DND-41 (cell line): ENCODE data around the gene NGLY1.
A peak's percentile ranks its signal among the peaks of the same experiment; 100 is the strongest.

Experiments
- ATAC-seq: fragments of 200-7000 bp; cut with Tn5 transposase; 3 replicates; pipeline ENCODE4 v1.9.1; 2021; ENCODE audit warnings: low read depth; ENCODE audit not compliant: insufficient read depth
- DNase-seq: peaks from one replicate; pipeline ENCODE4 v3.0.0-alpha.2; 2020
- H2AFZ ChIP-seq: 2 replicates; pipeline ENCODE4 v1.6.0; 2012; ENCODE audit warnings: low read depth, low read length
- H3K27ac ChIP-seq: 2 replicates; pipeline ENCODE4 v1.5.1; 2012; ENCODE audit warnings: low read length, inconsistent platforms
- H3K27me3 ChIP-seq: fragments of 200-600 bp; sonication (generic); 2 replicates; pipeline ENCODE4 v1.6.0; 2012; ENCODE audit warnings: low read length, mild to moderate bottlenecking, inconsistent platforms; ENCODE audit not compliant: insufficient read depth, poor library complexity
- H3K36me3 ChIP-seq: 2 replicates; pipeline ENCODE4 v1.5.1; 2012; ENCODE audit warnings: low read length, inconsistent platforms; ENCODE audit not compliant: insufficient read depth
- H3K4me1 ChIP-seq: 2 replicates; pipeline ENCODE4 v1.5.1; 2012; ENCODE audit warnings: mild to moderate bottlenecking, low read length; ENCODE audit not compliant: insufficient read depth
- H3K4me2 ChIP-seq: 2 replicates; pipeline ENCODE4 v1.6.0; 2012; ENCODE audit warnings: mild to moderate bottlenecking, moderate library complexity, low read length, inconsistent platforms; ENCODE audit not compliant: insufficient read depth
- H3K4me3 ChIP-seq, 2 experiments: fragments of 200-600 bp in 1 of 2; shearing (Covaris generic) in 1 of 2; 2 replicates each; pipeline ENCODE4 v1.5.1; 2012 to 2016; ENCODE audit warnings: inconsistent platforms in 2 of 2, low read length in 2 of 2, mild to moderate bottlenecking in 2 of 2, low read depth in 1 of 2, moderate library complexity in 1 of 2
- H3K79me2 ChIP-seq: 2 replicates; pipeline ENCODE4 v1.6.0; 2012; ENCODE audit warnings: low read length, inconsistent platforms; ENCODE audit not compliant: insufficient read depth
- H3K9ac ChIP-seq: 2 replicates; pipeline ENCODE4 v1.6.0; 2012; ENCODE audit warnings: low read depth, mild to moderate bottlenecking, inconsistent platforms, low read length, moderate library complexity
- H3K9me3 ChIP-seq: 2 replicates; pipeline ENCODE4 v1.5.1; 2012; ENCODE audit warnings: low read length, moderate library complexity, mild to moderate bottlenecking, inconsistent platforms; ENCODE audit not compliant: insufficient read depth, severe bottlenecking
- H4K20me1 ChIP-seq: 2 replicates; pipeline ENCODE4 v1.6.0; 2012; ENCODE audit warnings: low read length; ENCODE audit not compliant: insufficient read depth
- EZH2 ChIP-seq: IDR thresholded peaks from 3 replicates; pipeline ENCODE4 v1.6.1; 2012; ENCODE audit warnings: borderline replicate concordance, low read depth, mild to moderate bottlenecking, moderate library complexity, low read length, inconsistent platforms; ENCODE audit not compliant: severe bottlenecking
- TF ChIP-seq, protein P1 (sequence below): IDR thresholded peaks from 2 replicates; pipeline ENCODE4 v1.5.1; 2012; ENCODE audit warnings: borderline replicate concordance, low read length, moderate library complexity, mild to moderate bottlenecking; ENCODE audit not compliant: poor library complexity, severe bottlenecking; ENCODE audit errors: extremely low read depth

Gene NGLY1

GRCh38 chr3:25789209-25789595 is 6.0 kb upstream of the NGLY1 start:
- Histone ChIP-seq H3K9ac (peak overlapping the region; percentile 82), H3K9me3 (no peaks in the 10 kb centered on the region), H2AFZ (peak overlapping the region; percentile 90), H3K79me2 (peaks cover 39% of the 10 kb centered on the region), H3K4me3 (peak overlapping the region; percentile 72 to 89; a peak in 3 of 4 replicates), H3K4me2 (peak overlapping the region; percentile 87), H4K20me1 (no peaks in the 10 kb centered on the region), H3K27ac (peak overlapping the region; percentile 92), H3K27me3 (no peaks in the 10 kb centered on the region), H3K4me1 (peaks cover 50% of the 10 kb centered on the region), H3K36me3 (peaks cover 16% of the 10 kb centered on the region)
- no peak for ATAC-seq
- DNase-seq: no peak
- no peak for TF ChIP-seq EZH2
- TF ChIP-seq, protein P1, sequence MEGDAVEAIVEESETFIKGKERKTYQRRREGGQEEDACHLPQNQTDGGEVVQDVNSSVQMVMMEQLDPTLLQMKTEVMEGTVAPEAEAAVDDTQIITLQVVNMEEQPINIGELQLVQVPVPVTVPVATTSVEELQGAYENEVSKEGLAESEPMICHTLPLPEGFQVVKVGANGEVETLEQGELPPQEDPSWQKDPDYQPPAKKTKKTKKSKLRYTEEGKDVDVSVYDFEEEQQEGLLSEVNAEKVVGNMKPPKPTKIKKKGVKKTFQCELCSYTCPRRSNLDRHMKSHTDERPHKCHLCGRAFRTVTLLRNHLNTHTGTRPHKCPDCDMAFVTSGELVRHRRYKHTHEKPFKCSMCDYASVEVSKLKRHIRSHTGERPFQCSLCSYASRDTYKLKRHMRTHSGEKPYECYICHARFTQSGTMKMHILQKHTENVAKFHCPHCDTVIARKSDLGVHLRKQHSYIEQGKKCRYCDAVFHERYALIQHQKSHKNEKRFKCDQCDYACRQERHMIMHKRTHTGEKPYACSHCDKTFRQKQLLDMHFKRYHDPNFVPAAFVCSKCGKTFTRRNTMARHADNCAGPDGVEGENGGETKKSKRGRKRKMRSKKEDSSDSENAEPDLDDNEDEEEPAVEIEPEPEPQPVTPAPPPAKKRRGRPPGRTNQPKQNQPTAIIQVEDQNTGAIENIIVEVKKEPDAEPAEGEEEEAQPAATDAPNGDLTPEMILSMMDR: no peak

GRCh38 chr3:25787689-25788088 is 4.4 kb upstream of the NGLY1 start:
- ATAC-seq (no peak), DNase-seq (no peak)
- no peak for TF ChIP-seq EZH2
- TF ChIP-seq, protein P1: no peak
- Histone ChIP-seq H3K4me2 (peak overlapping the region; percentile 87; the same call in 1 of the 2 replicates), H3K4me3 (no peak overlapping the region), H3K27me3 (no peaks in the 10 kb centered on the region), H3K79me2 (peaks cover 42% of the 10 kb centered on the region), H3K36me3 (peaks cover 10% of the 10 kb centered on the region; the same call in 1 of the 2 replicates), H3K27ac (no peak overlapping the region), H3K9ac (no peak overlapping the region), H3K9me3 (no peaks in the 10 kb centered on the region), H3K4me1 (peaks cover 55% of the 10 kb centered on the region), H2AFZ (no peak overlapping the region), H4K20me1 (no peaks in the 10 kb centered on the region)

- Histone ChIP-seq H2AFZ (no peak overlapping the region), H3K27ac (no peak overlapping the region), H3K4me3 (no peak overlapping the region), H3K27me3 (no peaks in the 10 kb centered on the region), H3K9ac (no peak overlapping the region), H3K36me3 (peaks cover 5% of the 10 kb centered on the region; the same call in 1 of the 2 replicates), H4K20me1 (peaks cover 8% of the 10 kb centered on the region), H3K4me1 (peaks cover 52% of the 10 kb centered on the region), H3K4me2 (no peak overlapping the region), H3K79me2 (peaks cover 46% of the 10 kb centered on the region), H3K9me3 (no peaks in the 10 kb centered on the region)
- TF ChIP-seq EZH2: no peak
- TF ChIP-seq, protein P1: no peak
- DNase-seq (no peak), ATAC-seq (no peak)
Measured at GRCh38 chr3:25785826-25786225, 2.6 kb upstream of the NGLY1 start.

DNA sequence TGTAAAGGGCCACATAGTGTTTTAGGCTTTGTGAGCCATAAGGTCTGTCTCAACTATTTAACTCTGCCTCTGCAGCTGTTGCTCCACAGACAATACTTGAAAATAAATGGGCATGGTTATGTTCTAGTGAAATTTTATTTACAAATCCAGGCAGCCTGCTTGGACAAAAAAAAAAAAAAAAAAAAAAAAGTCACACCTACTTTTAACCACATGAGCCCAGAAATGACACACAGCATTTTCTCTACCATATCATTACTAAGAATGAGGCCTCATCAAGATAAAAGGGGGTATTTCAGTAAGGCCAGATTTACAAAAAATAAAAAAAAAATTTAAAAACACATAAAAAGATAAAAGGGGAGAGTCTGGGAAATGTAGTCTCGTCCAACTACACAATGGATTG is 1.7 kb upstream of the NGLY1 start:
- Histone ChIP-seq H3K27me3 (no peaks in the 10 kb centered on the region), H3K4me2 (no peak overlapping the region), H4K20me1 (peaks cover 8% of the 10 kb centered on the region), H3K9me3 (no peaks in the 10 kb centered on the region), H2AFZ (no peak overlapping the region), H3K79me2 (peaks cover 46% of the 10 kb centered on the region), H3K4me3 (no peak overlapping the region), H3K4me1 (peaks cover 55% of the 10 kb centered on the region), H3K36me3 (0 out of 2 replicates have a peak, but pooled peaks cover 5% of the 10 kb centered on the region), H3K27ac (no peak overlapping the region), H3K9ac (no peak overlapping the region)
- no peak for TF ChIP-seq EZH2
- TF ChIP-seq, protein P1: no peak
- ATAC-seq: no peak
- DNase-seq: no peak
